Heart left ventricle (tissue), 13 donors: ENCODE measurements around the gene SHROOM2.

Source experiments
- CTCF ChIP-seq, 12 donors: fragments of 200-600 bp; sonication (generic) in 4 of 12; IDR thresholded peaks; one replicate each; pipeline versions ENCODE4 v1.5.0 to v1.8.0; 2018 to 2022; ENCODE audit warnings: antibody characterized with exemption in 12 of 12, mild to moderate bottlenecking in 5 of 12
- POLR2A ChIP-seq, 2 donors: fragments of 450-650 bp; IDR thresholded peaks; one replicate each; pipeline ENCODE4 v1.6.1; 2017; ENCODE audit warnings: antibody characterized with exemption in 2 of 2, mild to moderate bottlenecking in 2 of 2, moderate library complexity in 2 of 2
- donor health status: ischemic (EF 13 %, LVEDD 7.1; RV severe dilation, severe dysfunction).
- donor health status: DM: no; HTN: yes; CAD: no.
- donor health status: DM: no; HTN: no; CAD: no.
- donor health status: ischemic (EF 25% LVEDD 6.9; RV normal size, moderate dysfunction).
- donor health status: ischemic (EF 25% LVEDD 5.7; RV mildly dilated, moderate dysfunction).
- donor health status: ischemic (EF 35%, LVEDD 5.7; RV mildly dilated, moderate dysfunction).
- donor health status: nonischemic (EF 11% LVEDD 7.7; RV severe dilation, severe dysfunction).
- donor health status: DM: yes; HTN: yes; CAD: no.
- donor health status: PGD.
- donor health status: ischemic (EF 29% LVEDD 5.4; RV normal size, mild dysfunction).
- donor health status: nonischemic (EF 23%, LVEDD 6.1; RV moderate dilation, normal function).

- TF ChIP-seq POLR2A (IDR thresholded peaks at IDR 0.05) (no peak), CTCF (IDR thresholded peaks at IDR 0.05) (no peak)
These were observed at the start of gene SHROOM2 for GRCh38 chrX:9785944-9786797.
